ENCODE data around the gene TMC5. TPM values are rescaled to one million over a fixed set of nuclear protein-coding genes. Genes with fewer than 3 reads are reported as not detected.

TMC5 gene
- polyA plus RNA-seq, 1 donor from 2014 or later: not detected

DNA sequence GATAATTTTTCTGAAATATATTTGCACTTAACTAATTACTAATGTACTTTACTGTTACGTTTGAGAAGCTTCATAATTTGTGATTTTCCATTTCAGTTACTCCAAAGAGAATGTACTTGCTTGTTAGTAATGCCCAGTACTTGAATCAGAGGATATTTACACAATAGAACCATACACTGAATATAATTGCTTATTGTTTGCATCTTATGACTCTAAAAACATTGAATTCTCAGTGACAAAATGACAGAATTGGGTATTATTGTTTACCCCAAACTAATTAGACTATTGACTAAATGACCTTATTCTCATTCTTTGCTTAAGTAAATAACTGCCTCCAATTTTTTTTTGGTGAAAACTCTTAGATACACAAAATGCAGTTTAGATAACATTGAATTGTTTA is 114.9 kb downstream of the TMC5 start:
- no peak overlapping the region for H3K27ac ChIP-seq (ENCODE audit: low read length)
- no peaks in the 10 kb centered on the region for H3K27me3 ChIP-seq (ENCODE audit: insufficient read depth, low read depth, low read length)
- no peak overlapping the region for H3K4me2 ChIP-seq (ENCODE audit: low read length)
- no peaks in the 10 kb centered on the region for H3F3A ChIP-seq (ENCODE audit: insufficient read depth, low read length, poor library complexity, severe bottlenecking)
- no peaks in the 10 kb centered on the region for H4K20me1 ChIP-seq (ENCODE audit: insufficient read depth)
- no peak overlapping the region for H2AFZ ChIP-seq (ENCODE audit: low read depth, low read length)
- H3K9me3 ChIP-seq (ENCODE audit: low read length): no peaks in the 10 kb centered on the region
- H3K36me3 ChIP-seq (ENCODE audit: insufficient read depth, low read length): peaks cover 17% of the 10 kb centered on the region
- no peak overlapping the region for H3K9ac ChIP-seq (ENCODE audit: low read length)
- H3K9me2 ChIP-seq (ENCODE audit: insufficient read depth, low read length): no peaks in the 10 kb centered on the region
- no peaks in the 10 kb centered on the region for H3K79me2 ChIP-seq (replicated peaks; ENCODE audit: insufficient read depth, low read length)
- TF ChIP-seq RAD21 (conservative IDR thresholded peaks at IDR 0.05) (no peak), SMC3 (conservative IDR thresholded peaks at IDR 0.05; ENCODE audit: poor library complexity) (no peak), POLR2AphosphoS5 (IDR thresholded peaks at IDR 0.05) (no peak), EZH2 (IDR thresholded peaks at IDR 0.05; ENCODE audit: borderline replicate concordance, insufficient read depth, low read length, poor library complexity, severe bottlenecking) (no peak), EP300 (conservative IDR thresholded peaks at IDR 0.05; ENCODE audit: poor library complexity, severe bottlenecking) (no peak), TAF1 (IDR thresholded peaks at IDR 0.05; ENCODE audit: low read depth) (no peak), MXI1 (conservative IDR thresholded peaks at IDR 0.05; ENCODE audit: poor library complexity, severe bottlenecking) (no peak)
- TF ChIP-seq, protein P1, sequence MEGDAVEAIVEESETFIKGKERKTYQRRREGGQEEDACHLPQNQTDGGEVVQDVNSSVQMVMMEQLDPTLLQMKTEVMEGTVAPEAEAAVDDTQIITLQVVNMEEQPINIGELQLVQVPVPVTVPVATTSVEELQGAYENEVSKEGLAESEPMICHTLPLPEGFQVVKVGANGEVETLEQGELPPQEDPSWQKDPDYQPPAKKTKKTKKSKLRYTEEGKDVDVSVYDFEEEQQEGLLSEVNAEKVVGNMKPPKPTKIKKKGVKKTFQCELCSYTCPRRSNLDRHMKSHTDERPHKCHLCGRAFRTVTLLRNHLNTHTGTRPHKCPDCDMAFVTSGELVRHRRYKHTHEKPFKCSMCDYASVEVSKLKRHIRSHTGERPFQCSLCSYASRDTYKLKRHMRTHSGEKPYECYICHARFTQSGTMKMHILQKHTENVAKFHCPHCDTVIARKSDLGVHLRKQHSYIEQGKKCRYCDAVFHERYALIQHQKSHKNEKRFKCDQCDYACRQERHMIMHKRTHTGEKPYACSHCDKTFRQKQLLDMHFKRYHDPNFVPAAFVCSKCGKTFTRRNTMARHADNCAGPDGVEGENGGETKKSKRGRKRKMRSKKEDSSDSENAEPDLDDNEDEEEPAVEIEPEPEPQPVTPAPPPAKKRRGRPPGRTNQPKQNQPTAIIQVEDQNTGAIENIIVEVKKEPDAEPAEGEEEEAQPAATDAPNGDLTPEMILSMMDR (IDR thresholded peaks at IDR 0.05; ENCODE audit: poor library complexity, severe bottlenecking): no peak
- TF ChIP-seq, protein P2, sequence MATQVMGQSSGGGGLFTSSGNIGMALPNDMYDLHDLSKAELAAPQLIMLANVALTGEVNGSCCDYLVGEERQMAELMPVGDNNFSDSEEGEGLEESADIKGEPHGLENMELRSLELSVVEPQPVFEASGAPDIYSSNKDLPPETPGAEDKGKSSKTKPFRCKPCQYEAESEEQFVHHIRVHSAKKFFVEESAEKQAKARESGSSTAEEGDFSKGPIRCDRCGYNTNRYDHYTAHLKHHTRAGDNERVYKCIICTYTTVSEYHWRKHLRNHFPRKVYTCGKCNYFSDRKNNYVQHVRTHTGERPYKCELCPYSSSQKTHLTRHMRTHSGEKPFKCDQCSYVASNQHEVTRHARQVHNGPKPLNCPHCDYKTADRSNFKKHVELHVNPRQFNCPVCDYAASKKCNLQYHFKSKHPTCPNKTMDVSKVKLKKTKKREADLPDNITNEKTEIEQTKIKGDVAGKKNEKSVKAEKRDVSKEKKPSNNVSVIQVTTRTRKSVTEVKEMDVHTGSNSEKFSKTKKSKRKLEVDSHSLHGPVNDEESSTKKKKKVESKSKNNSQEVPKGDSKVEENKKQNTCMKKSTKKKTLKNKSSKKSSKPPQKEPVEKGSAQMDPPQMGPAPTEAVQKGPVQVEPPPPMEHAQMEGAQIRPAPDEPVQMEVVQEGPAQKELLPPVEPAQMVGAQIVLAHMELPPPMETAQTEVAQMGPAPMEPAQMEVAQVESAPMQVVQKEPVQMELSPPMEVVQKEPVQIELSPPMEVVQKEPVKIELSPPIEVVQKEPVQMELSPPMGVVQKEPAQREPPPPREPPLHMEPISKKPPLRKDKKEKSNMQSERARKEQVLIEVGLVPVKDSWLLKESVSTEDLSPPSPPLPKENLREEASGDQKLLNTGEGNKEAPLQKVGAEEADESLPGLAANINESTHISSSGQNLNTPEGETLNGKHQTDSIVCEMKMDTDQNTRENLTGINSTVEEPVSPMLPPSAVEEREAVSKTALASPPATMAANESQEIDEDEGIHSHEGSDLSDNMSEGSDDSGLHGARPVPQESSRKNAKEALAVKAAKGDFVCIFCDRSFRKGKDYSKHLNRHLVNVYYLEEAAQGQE (IDR thresholded peaks at IDR 0.05; ENCODE audit: borderline replicate concordance): no peak
- H3K4me3 ChIP-seq (ENCODE audit: low read length): no peak overlapping the region

DNA sequence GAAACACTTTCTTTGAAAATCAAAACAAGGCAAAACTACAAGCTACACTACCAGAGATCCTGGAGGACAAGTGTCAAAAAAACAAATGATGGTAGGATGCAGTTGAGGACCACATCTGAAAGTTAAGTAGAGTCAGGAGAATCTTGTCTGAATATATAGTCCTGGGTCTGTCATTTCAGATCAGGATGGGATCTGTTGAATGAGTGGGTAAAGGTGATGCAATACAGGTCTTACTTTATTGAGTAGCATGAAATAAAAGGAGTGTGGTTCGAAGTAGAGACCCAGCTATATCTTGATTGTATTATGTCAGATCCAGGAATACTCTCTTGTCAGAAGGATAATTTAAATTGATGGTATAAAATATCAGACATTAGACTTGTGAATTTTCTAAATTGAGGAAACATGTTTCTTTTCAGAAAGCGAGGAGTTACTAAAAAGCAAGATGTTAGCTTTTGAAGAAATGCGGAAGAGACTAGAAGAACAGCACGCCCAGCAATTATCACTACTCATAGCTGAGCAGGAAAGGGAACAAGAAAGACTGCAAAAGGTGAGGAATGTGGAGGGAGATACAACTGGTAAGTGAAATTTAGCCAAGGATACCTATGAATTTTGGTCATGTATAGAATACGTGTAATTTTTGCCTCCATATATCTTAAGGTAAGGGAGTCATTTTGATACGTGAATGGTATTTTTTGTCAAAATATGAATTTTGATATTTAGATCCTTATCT is 122.7 kb downstream of the TMC5 start:
- no peaks in the 10 kb centered on the region for H3K27me3 ChIP-seq (ENCODE audit: insufficient read depth, low read depth, low read length)
- no peaks in the 10 kb centered on the region for H3K9me2 ChIP-seq (ENCODE audit: insufficient read depth, low read length)
- no peaks in the 10 kb centered on the region for H3K9me3 ChIP-seq (ENCODE audit: low read length)
- no peaks in the 10 kb centered on the region for H4K20me1 ChIP-seq (ENCODE audit: insufficient read depth)
- no peaks in the 10 kb centered on the region for H3F3A ChIP-seq (ENCODE audit: insufficient read depth, low read length, poor library complexity, severe bottlenecking)
- no peak overlapping the region for H3K4me2 ChIP-seq (ENCODE audit: low read length)
- H3K9ac ChIP-seq (ENCODE audit: low read length): no peak overlapping the region
- H3K79me2 ChIP-seq (replicated peaks; ENCODE audit: insufficient read depth, low read length): no peaks in the 10 kb centered on the region
- H2AFZ ChIP-seq (ENCODE audit: low read depth, low read length): no peak overlapping the region
- TF ChIP-seq EZH2 (IDR thresholded peaks at IDR 0.05; ENCODE audit: borderline replicate concordance, insufficient read depth, low read length, poor library complexity, severe bottlenecking) (no peak), MXI1 (conservative IDR thresholded peaks at IDR 0.05; ENCODE audit: poor library complexity, severe bottlenecking) (no peak), EP300 (conservative IDR thresholded peaks at IDR 0.05; ENCODE audit: poor library complexity, severe bottlenecking) (no peak), POLR2AphosphoS5 (IDR thresholded peaks at IDR 0.05) (no peak), SMC3 (conservative IDR thresholded peaks at IDR 0.05; ENCODE audit: poor library complexity) (no peak)
- TF ChIP-seq, protein P1 (IDR thresholded peaks at IDR 0.05; ENCODE audit: poor library complexity, severe bottlenecking): no peak
- TF ChIP-seq, protein P2 (IDR thresholded peaks at IDR 0.05; ENCODE audit: borderline replicate concordance): no peak
- H3K4me3 ChIP-seq (ENCODE audit: low read length): no peak overlapping the region
- peaks cover 9% of the 10 kb centered on the region for H3K36me3 ChIP-seq (ENCODE audit: insufficient read depth, low read length)
- H3K27ac ChIP-seq (ENCODE audit: low read length): no peak overlapping the region
